AG04449 (cell line): Measurements from ENCODE around the gene EDARADD.

Experiments
- CTCF ChIA-PET: fragments of 350-600 bp; formaldehyde crosslinking; extraction: SDS; loops from one replicate; lab custom pipeline; 2021; ENCODE audit warnings: antibody characterized with exemption; lab: Yijun Ruan, JAX
- POLR2A ChIA-PET: fragments of 400-600, 350-600 bp; formaldehyde crosslinking; extraction: SDS; loops from one replicate; lab custom pipeline; 2020; ENCODE audit warnings: antibody characterized with exemption, inconsistent platforms; lab: Yijun Ruan, JAX
- DNase-seq: peaks from one replicate; pipeline ENCODE4 v3.0.0-alpha.2; 2010; ENCODE audit warnings: low read depth, low spot score
- H3K4me3 ChIP-seq: 2 replicates; pipeline ENCODE4 v1.5.1; 2011; ENCODE audit warnings: low read depth, mild to moderate bottlenecking, control low read depth, low read length
- CTCF ChIP-seq: IDR thresholded peaks from one replicate; pipeline ENCODE4 v1.5.1; 2011; ENCODE audit warnings: mild to moderate bottlenecking, moderate library complexity, low read length, control low read depth, inconsistent platforms; ENCODE audit not compliant: insufficient read depth; ENCODE audit errors: missing control alignments

The EDARADD gene

GRCh38 chr1:236407059-236407458 lies 13.0 kb downstream of the EDARADD start:
- DNase-seq: no peak
- H3K4me3 ChIP-seq: no peak overlapping the region
- ChIA-PET CTCF (no interaction called here), POLR2A (no interaction called here)
- no peak for TF ChIP-seq CTCF

DNA sequence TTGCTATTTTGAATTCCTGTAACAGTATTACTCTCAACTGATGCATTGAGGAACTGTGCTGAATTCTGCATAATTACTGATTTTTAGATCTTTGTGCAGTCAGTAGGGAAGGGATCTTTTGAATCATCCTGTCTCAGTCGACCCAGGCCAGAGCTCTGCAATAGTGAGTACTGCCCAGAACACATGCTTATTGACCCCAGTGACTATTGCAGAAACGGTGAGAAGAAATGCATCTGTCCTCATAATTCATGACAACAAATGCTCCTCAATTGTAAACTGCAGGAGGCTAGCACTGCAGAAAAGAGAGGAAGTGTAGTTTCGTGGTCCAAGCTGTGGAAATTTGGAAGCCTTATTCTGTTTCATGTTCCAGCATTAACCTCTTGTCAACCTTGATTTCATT lies 19.6 kb downstream of the EDARADD start:
- POLR2A ChIA-PET: interaction anchor here (0.6 kb wide), 1 partner anchor 83 kb away, joined by 3 read pairs; no protein-coding TSS in a partner anchor
- no peak overlapping the region for H3K4me3 ChIP-seq
- DNase-seq: no peak
- no peak for TF ChIP-seq CTCF
- CTCF ChIA-PET: no interaction called here

DNA sequence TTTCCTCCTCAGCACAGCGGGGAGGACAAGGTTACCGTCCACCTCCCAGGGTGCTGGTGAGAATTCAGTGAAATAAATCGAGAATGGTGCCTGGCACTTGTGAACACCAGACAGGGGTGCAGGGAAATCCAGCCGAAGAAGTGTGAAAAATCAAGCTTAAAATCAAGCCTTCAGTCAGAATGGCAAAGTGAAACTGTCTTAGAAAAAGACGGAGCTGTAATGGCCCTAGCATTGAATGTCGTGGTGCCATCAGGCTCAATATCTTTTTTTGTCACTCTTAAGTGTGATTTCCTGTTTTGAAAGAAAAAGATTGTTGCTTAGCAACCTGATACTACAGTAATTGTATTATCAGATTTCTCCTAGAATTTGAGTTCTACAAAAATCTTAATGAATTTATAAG lies 22.1 kb downstream of the EDARADD start:
- H3K4me3 ChIP-seq: no peak overlapping the region
- DNase-seq: no peak
- ChIA-PET POLR2A (no interaction called here), CTCF (interaction anchor here (1.3 kb wide), 1 partner anchor 19 kb away, joined by 4 read pairs; no protein-coding TSS in a partner anchor)
- no peak for TF ChIP-seq CTCF

GRCh38 chr1:236417336-236417735 lies 23.2 kb downstream of the EDARADD start:
- H3K4me3 ChIP-seq: no peak overlapping the region
- POLR2A ChIA-PET: no interaction called here
- CTCF ChIA-PET: no interaction called here
- no peak for DNase-seq
- TF ChIP-seq CTCF: no peak

- H3K4me3 ChIP-seq: no peak overlapping the region
- no peak for DNase-seq
- ChIA-PET CTCF (no interaction called here), POLR2A (no interaction called here)
- TF ChIP-seq CTCF: no peak
Measured at GRCh38 chr1:236419502-236419901, 25.4 kb downstream of the EDARADD start.

GRCh38 chr1:236421022-236421421 lies 26.9 kb downstream of the EDARADD start:
- peak; percentile 5 for DNase-seq
- POLR2A ChIA-PET: no interaction called here
- no peak for TF ChIP-seq CTCF
- H3K4me3 ChIP-seq: no peak overlapping the region
- CTCF ChIA-PET: no interaction called here
